ENCODE data around the gene PIAS1.
A peak's percentile ranks its signal among the peaks of the same experiment; 100 is the strongest.
"Not testable (repeated sequence)": the region's sequence is repeated elsewhere in the genome, so short reads cannot be mapped to it uniquely, and the experiment has no call there.

Gene PIAS1

DNA sequence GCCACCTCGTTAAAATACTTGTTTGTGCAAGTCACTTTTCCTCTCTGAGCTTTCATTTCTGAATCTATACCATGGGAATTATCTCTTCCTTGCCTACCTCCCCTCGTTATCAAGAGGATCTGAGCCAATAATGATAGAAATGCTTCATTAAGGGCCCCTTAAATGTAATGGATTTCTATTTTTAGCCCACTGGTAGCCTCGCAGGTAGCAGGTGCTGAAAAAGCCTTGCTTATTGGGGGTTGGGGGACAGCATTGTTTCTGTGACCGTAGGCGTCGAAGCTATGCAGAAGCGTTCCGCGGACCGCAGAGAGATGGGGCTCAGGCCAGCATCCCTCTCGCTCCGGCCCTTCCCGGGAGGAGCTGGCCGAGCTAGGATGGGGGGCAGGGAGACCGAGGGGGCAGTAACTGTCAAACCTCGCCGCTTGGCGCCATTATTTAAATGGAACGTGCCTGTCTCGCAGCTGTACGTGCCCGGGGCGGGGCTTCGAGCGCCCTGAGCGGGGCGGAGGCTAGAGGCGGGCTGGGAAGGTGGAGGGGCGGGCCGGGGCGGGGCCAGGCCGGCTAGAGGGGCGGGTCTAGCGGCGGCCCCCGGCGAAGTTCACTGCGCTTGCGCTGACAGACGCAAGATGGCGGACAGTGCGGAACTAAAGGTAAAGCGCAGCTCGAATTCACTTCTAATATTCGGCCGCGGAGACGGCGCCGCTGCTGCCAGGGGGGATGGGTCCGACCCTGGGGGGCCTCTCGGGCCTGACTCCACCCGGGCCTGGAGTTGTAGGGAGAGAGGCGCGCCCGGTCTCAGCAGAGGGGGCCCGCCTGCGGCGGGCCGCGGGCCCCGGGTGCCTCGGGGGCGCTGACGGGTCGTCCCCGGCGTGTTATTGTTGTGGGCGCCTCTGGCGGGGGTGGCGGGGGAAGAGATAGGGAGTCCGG, at the start of gene PIAS1:
Gene PIAS1, plus strand, starts transcription at position 615 of the 927 bp plus-strand sequence. Its CDS starts 12 bp downstream, at position 627.
- DNase-seq (ENCODE audit: low read depth, low spot score): peak; percentile 86

DNA sequence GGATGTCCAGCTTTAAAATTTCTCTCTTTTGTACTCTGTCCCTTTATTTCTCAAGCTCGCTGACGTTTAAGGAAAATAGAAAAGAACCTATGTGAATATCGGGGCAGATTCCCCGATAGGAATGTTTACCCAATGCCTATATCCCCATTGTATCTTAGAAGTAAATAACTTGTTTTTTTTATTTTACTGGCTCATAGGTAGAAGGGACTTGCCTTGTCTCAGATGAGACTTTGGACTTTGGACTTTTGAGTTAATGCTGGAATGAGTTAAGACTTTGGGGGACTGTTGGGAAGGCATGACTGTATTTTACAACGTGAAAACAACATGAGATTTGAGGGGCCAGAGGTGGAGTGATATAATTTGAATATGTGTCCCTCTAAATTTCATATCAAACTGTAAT, 46.5 kb upstream of the PIAS1 start:
- DNase-seq (ENCODE audit: low read depth, low spot score): not testable (repeated sequence)

DNA sequence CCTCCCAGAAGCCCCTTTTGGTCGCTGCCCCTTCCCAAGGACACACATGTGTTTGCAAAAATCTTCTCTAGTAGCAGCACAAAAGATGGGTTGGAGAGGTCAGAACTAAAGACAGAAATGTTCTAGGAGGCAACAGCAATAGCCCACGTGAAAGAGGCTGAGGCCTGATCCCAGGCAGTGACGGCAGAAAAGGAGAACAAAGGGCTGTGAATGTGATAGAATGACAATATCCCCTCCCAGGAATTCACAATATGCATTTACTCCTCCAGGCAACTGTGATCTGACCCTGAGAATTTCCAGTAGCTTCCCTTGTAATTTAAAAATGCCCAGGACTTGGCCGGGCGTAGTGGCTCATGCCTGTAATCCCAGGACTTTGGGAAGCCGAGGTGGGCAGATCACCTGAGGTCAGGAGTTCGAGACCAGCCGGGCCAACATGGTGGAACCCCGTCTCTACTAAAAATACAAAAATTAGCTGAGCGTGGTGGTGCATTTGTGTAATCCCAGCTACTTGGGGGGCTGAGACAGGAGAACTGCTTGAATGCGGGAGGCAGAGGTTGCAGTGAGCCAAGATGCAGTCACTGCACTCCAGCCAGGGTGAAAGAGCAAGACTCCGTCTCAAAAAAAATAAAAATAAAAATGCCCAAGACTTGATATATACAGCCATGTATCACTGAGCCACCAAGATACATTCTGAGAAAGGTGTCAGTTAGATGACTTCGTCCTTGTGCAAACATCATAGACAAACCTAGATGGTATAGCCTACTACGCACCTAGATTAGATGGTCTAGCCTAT, 43.6 kb upstream of the PIAS1 start:
- no peak for DNase-seq (ENCODE audit: low read depth, low spot score)

DNA sequence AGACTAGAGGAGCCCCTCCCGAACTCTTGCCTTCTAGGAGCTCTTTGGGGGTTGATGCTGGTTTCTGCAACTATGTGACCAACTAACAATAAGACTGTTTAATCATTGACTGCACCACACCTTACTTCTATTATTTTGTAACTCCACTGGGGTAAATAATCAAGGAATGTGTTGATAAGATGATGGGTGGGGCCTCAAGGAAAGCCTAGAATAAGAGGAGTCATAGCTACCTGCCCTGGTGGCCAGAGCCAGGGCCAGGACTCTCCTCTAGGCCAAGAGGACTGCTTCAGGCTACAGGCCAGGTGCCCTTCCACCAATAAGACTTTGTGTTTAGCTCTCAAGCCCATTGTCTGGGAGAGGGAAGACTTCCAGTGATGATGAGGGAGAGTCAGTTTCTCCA, 41.2 kb upstream of the PIAS1 start:
- no peak for DNase-seq (ENCODE audit: low read depth, low spot score)

DNA sequence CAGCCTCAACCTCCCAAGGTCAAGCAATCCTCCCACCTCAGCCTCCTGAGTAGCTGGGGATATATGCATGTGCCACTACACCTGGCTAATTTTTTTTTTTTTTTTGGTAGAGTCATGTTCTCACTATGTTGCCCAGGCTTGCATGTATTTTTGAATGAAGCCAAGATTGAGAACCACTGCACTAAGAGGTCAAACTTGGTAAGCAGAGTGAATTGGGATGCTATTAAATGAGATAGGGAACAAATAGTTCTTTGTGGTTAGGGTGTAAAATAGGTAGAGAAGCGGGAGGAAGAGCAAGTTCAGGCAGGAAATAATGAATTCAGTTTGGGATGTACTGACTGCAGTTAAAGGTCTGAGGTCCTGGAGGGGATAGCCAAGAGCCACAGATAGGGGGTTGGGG, 39.9 kb upstream of the PIAS1 start:
- no peak for DNase-seq (ENCODE audit: low read depth, low spot score)

DNA sequence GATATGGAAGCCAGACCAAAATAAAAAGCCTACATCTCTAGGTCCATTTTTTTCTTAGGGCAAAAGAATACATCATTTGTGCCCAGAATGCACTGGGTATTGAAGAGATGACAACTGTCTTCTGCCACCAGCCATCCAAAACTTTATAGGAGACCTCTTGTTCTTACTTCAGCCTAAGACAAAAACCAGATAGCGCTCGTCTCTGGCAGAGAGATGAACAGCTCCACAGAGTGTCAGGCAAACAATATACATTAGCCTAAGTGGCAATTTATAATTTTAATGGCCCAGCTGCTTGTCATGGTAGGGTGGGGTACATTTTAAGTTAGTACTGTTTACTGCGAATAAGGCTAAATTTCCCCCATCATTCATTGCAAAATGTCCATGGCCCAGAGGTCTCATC, 38.9 kb upstream of the PIAS1 start:
- no peak for DNase-seq (ENCODE audit: low read depth, low spot score)

DNA sequence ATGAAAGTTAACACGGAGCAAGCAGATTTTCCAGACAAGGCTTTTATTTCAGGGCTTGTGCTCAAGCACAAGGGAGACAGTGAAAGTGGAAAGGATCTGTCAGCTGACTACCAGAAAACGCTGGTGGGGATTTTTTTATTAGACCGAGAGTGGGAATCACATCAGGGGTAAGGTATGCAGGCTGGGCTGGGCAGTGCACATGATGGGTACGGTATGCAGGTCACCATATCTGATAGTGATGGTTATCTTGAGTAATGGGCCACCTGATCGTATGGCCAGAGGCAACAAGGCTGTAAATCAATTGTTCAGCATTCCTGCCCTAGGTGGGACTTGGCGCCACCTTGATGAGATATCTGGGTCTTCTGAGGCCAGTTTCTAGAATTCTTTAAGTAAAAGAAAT, 36.9 kb upstream of the PIAS1 start:
- no peak for DNase-seq (ENCODE audit: low read depth, low spot score)

DNA sequence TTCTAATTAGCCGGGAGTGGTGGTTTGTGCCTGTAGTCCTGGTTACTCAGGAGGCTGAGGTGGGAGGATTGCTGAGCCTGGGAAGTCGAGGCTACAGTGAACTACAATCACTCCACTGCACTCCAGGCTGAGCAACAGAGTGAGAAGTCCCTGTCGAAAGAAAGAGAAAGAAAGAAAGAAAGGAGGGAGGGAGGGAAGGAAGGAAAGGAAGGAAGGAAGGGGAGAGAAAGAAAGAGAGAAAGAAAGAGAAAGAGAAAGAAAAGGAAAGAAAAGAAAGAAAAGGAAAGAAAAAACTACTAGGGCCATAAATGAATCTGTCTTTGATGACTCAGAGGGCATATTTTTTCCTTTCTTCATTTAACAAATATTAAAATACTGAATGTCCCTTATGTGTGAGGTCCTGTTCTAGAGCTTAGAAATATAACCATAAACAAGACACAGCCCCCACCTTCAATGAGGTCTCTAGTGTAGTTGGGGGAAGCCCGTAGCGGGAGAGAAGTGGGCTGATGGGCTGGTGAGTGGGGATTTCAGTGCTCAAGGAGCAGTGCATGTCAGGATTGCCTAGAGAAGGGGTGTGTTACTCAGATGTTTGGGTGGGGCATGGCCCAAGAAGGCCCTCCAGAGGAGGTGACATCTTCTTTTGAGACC, 35.2 kb upstream of the PIAS1 start:
- no peak for DNase-seq (ENCODE audit: low read depth, low spot score)

DNA sequence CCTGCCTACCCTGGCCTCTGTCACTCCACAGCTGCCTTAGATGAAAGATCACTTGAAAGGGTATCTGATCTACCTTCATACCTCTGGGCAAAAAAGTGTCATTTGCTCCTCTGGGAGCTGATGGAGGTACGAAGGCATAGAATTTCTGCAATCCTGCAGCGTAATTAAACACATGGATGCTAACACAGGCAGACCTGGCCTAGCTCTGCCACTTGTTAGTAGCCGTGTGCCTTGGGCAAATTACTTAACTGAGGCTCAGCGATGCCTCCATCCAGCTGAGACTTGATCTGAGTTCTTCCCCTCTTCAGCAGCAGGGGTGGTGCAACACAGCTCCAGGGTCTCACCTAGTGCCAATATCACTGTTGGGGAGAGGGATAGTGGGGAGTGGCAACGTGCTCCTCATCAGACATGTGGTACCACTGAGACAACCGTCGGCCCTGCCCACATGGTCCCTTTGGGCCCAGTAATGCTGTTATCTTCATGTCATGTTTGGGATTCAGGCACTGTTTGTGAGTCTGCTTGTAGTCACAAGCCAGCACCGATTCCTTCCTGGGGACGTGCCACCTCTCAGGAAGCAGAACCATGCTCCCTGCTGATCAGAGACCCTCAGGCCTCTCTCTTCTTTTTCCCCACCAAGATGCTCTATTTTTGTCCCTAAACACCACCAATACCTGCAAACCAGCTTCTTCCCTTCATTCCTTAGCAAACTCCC, 34.1 kb upstream of the PIAS1 start:
- DNase-seq (ENCODE audit: low read depth, low spot score): no peak

DNA sequence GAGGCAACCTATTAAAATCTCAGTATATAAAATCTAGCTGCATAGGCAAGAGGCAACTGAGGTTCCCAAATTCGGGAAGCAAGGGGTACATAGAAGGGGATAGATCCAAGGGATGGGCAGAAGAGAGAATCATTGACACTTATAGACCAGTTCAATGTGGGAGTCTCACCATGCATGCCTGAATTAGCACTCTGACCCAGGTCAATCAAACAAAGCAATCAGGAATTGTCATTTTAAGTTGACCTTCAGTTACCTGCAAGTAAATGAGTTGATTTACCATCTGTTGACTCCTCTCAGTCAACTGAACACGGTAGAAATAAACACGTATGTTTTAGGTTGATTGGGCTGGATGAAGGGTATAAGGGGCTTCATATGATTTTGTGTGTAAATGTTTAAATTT, 33.4 kb upstream of the PIAS1 start:
- DNase-seq (ENCODE audit: low read depth, low spot score): no peak

DNA sequence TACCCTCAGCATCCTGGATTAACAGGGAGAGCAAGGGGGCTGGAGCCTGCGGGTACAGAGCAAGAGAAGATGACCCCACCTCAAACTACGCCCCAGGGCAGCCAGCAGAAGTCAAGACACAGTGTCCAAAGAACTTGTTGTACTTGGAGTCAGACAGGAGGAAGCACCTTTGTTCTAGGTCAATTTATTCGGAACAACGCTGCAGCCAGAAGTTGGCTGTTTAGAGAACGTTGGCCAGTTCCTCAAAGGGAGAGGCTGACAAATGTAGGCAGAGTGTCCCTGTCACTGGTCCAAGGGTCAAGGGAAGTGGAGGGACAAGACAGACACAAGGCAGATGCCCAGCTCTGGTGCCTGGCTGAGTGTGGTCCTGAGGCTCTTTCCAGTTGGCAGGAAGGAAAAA, 32.1 kb upstream of the PIAS1 start:
- DNase-seq (ENCODE audit: low read depth, low spot score): no peak

DNA sequence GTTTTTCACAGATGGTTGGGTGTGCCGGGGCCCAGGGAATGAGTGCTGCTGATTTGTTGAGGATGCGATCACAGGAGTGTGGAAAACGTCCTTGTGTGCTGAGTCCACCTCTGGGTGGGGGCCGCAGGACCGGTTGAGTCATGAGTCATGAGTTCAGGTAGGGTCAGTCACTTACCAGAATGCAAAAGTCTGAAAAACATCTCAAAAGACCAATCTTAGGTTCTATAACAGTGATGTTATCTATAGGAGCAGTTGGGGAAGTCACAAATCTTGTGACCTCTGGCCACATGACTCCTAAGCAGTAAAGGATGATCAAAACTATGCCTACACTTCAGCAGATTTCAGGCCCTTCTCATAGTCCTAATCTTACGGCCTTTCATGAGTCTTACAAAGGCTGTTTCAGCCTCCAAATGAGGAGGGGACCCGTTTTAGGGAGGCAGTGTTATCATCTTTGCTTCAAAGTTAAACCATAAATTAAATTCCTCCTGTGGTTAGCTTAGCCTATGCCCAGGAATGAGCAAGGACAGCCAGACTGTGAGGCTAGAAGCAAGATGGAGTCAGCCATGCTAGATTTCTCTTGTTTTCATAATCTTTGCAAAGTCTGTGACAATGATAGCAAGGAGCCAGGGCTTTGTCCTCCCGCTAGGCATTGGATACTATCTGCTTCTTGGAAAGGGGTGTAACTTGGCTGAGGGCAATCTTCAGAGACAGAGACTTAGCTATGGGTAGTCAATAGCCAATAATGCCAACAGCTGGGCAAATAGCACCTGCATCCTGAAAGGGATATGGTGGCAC, 30.6 kb upstream of the PIAS1 start:
- DNase-seq (ENCODE audit: low read depth, low spot score): no peak

DNA sequence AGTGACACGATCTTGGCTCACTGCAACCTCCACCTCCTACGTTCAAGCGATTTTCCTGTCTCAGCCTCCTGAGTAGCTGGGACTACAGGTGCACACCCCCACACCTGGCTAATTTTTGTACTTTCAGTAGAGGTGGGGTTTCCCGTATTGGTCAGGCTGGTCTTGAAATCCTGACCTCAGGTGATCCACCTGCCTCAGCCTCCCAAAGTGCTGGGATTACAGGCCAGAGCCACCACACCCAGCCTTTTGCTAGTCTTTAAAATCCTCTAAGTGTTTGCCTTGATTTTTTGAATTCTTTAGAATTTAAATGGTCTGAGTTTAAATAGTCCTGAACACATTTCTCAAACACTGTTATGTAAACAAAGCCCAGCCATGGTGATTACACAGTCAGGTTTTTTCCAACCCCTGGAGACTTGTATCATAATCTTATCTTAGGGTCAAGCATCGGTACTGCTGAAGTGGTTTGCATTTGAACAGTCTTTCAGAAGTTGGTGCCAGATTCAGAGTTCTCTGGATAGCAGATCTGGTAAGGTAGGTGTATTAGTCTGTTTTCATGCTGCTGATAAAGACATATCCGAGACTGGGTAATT, 28.2 kb upstream of the PIAS1 start:
- DNase-seq (ENCODE audit: low read depth, low spot score): no peak

DNA sequence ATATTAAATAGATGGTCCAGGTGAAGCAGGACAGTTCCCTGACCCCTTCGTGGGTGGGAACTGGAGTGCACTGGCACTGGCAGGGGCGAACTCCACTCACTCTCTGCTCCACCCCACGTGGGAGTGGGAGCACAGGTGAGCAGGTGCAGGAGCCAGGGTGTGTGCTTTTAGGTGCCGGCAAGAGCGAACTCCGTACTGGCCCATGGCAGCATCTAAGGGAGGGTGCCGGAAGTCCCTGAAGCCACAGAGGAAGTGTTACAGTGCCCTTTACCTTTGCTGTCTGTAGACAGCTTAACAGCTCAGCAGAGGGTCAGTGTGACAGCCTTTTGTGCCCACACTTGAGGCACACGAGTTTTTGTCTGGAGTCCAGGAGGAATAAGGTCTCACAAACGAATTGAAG, 26.7 kb upstream of the PIAS1 start:
- no peak for DNase-seq (ENCODE audit: low read depth, low spot score)

DNA sequence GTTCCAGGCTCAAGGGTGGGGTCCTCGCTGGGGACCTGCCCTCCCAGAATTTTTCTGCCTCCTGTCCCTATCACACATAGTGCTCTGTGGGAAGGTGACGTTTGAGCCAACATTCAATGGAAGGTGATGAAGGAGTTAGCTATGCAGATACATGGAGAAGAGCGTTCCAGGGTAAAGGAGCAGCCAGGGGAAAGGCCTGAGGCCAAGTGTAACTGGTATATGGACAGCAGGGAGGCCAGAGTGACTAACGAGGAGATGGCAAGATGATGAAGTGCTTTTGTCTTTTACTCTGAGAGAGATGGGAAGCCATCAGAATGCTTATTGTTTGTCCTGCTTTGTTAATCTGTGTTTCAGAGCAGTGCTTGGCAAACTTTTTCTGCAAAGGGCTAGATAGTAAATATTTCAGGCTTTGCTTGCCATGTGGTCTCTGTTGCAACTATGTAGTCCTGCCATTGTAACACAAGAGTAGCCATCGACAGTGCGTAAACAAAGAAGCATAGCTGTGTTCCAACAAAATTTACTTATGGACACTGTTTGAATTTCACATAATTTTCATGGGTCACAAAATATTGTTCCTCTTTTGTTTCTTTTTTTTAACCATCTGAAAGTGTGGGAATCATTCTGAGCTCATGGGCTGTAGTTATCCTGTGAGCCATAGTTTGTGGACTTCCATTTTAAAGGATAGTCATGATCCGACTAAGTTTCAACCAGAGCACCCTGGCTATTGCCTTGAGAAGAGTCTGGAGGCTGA, 25.8 kb upstream of the PIAS1 start:
- DNase-seq (ENCODE audit: low read depth, low spot score): no peak

DNA sequence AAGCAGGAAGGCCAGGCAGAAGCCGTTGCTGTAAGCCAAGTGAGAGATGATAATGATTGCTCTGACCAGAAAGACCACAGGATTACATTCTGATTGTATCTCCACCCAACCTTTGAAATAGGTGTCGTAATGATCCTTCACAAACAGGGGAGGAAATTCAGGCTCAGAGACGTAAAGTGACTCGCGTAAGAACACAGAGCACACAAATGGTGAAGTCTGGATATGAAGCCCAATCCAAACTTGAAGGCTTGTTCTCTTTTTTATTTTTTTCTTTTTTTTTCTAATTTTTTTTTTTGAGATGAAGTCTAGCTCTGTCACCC, 25.3 kb upstream of the PIAS1 start:
- no peak for DNase-seq (ENCODE audit: low read depth, low spot score)

DNA sequence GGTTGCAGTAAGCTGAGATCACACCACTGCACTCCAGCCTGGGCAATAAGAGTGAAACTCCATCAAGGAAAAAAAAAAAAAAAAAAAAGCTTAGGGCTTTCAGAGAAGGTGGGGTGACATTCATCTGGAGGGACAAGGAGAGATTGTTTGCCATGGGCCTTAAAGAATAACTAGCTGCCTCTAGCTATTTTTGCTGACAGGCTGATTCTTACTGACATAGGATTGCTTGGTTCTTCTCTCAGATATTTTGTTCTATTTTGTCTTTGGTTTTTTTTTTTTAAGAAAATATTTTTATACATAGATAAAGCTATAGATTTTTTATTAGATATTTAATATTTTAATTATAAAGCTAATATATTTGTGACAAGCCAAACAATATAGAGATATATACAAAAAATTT, 24.2 kb upstream of the PIAS1 start:
- no peak for DNase-seq (ENCODE audit: low read depth, low spot score)

DNA sequence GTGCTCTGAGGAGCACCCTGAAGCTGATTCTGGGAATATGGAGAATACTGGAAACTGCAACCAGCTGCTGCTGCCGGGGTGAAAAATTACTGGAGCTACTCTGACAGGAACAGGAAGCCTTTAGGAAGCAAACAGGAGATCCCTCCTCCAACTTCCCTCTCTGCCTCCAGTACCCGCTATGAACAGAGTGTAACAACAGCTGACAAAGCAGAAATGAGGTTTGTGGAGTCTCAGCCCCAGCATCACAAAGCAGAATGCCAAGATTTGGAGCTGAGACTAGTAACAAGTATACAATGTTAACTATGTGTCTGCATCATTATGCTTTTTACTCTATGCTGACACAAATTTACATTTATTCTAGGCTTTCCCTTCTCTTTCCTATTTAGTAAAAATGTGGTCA, 22.7 kb upstream of the PIAS1 start:
- no peak for DNase-seq (ENCODE audit: low read depth, low spot score)

DNA sequence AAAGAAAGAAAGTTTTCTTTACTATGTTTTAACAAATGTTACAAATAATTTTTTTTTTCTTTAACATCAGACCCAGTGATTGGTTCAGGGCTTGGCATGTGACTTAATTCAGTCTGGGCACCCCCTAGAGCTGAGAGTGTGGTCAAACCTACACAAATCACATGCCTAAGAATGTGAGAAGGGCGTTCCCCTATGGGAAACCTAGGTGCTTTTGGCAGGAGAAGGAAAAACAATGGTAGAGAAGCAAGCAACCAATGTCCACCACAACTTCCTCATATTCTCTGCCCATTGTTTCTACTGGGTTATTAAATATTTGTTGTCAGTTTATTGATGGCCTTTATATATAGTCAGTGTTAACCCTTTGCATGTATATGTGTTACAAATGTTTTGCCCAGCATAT, 21.4 kb upstream of the PIAS1 start:
- no peak for DNase-seq (ENCODE audit: low read depth, low spot score)

DNA sequence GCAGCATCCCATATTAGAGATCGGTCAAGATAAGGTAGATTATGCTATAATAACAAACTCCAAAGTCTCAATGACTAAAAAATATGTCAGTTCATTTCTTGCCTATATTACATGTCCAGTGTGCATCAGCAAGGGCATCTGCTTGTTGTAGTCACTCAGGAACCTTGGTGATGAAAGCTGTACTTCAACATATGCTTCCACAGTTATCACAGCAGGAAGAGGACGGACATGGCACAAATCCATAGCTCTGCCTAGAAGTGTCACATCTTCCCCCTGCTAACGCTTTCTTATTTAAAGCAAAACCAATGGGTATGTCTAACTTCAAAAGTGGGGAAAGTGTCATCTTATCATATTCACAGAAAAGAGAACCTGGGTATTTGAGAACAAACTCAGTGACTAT, 20.0 kb upstream of the PIAS1 start:
- DNase-seq (ENCODE audit: low read depth, low spot score): no peak

Measured in activated CD4-positive, CD25-positive, alpha-beta regulatory T cell treated with anti-CD3 and anti-CD28 coated beads, Interleukin-2, amount 50 U/mL, for 16 hours (primary cell).